HG03521 (cell line): ENCODE results near the gene VSIG10.
"Not testable (repeated sequence)": the region's sequence is repeated elsewhere in the genome, so short reads cannot be mapped to it uniquely, and the experiment has no call there.

Experiments used
- ATAC-seq: cut with Tn5 transposase; IDR thresholded peaks from one replicate; pipeline ENCODE4 v1.9.1; 2021; ENCODE audit warnings: mild to moderate bottlenecking, moderate library complexity; ENCODE audit not compliant: unreplicated experiment

The VSIG10 gene

DNA sequence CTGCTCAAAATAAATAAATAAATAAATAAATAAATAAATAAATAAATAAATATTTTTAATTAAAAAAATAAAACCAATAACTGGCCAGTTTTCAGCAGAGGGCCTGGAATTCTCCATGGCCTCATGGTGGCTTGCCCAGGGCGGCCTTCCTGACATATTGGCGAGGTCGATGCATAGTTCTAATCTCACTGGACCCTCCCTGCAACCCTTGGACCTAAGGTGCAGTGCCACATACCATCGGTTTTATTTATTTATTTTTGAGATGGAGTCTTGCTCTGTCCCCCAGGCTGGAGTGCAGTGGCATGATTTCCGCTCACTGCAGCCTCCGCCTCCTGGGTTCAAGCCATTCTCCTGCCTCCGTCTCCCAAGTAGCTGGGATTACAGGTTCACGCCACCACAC lies 3.9 kb upstream of the VSIG10 start:
- no peak for ATAC-seq

- no peak for ATAC-seq
Measured at GRCh38 chr12:118107011-118107410, 3.2 kb upstream of the VSIG10 start.

DNA sequence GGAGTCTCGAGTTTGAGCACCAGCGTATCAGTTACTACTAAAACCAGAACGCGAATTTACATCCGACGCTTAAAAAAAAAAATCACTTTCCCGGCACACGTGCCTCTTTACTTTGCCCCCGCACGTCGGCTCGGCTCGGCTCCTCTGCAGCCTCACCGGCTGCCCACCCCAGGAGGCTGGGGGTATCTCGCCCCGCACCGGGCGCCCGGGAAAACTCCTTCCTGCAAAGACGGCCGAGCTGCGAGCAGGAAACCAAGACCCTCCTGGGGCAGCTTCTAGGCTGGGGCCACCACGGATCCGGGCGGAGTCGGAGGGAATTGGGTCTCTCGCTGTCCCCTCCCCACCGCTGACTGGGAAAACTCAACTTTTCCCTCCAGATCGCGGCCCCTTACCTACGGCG lies 610 bp downstream of the VSIG10 start:
- ATAC-seq: no peak

GRCh38 chr12:118102609-118103008 lies 1.2 kb downstream of the VSIG10 start:
- ATAC-seq: no peak

- ATAC-seq: no peak
Measured at GRCh38 chr12:118102070-118102469, 1.7 kb downstream of the VSIG10 start.

DNA sequence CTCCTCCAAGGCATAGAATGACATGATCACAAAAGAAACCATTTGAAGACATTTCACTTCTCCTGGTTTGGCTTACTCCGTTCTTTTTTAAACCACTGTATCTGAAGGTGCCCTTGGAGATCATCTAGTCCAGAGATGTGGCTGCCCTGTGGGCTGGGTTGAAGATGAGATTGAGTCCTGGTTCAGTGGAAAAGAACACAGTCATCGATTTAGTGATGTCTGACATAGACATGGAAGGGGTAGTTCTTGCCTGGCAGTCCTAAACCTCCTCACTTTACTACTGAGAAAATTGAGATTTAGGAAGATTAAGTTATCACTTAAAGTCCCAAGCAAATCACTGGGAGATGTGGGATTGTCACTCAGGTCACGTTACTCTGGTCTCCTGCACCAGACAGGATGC lies 2.8 kb downstream of the VSIG10 start:
- no peak for ATAC-seq

- ATAC-seq: no peak
Measured at GRCh38 chr12:118098911-118099671, 4.7 kb downstream of the VSIG10 start.

- ATAC-seq: no peak
Measured at GRCh38 chr12:118098401-118098800, 5.4 kb downstream of the VSIG10 start.

DNA sequence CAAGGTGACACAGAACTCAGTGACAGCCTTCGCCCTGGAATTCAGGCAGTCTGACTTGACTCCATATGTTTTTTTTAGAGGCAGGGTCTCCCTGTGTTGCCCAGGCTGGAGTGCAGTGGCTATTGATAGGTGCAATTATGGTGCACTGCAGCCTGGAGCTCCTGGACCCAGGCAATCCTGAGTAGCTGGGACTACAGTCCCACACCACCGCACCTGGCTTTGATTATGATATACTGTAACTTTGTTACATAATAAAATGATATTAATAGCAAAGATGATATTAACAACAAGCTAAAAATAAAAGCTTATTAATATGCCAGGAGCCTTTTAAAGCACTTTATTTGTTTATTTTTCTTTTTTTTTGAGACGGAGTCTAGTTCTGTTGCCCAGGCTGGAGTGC lies 9.8 kb downstream of the VSIG10 start:
- no peak for ATAC-seq

DNA sequence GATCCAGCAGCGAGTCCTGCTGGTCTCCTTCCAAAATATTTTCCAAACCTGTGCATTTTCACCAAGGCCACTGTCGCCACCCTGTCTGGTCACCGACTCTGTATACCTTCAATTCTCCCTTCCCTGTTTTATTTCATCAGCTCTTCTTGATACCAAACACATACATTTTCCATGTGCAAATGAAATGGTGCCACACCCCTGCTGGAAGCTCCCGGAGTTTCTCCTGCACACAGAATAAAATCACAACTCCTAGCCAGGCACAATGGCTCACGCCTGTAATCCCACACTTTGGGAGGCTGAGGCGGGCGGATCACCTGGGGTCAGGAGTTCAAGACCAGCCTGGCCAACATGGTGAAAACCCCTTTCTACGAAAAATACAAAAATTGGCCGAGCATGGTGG lies 14.0 kb downstream of the VSIG10 start:
- ATAC-seq: no peak

DNA sequence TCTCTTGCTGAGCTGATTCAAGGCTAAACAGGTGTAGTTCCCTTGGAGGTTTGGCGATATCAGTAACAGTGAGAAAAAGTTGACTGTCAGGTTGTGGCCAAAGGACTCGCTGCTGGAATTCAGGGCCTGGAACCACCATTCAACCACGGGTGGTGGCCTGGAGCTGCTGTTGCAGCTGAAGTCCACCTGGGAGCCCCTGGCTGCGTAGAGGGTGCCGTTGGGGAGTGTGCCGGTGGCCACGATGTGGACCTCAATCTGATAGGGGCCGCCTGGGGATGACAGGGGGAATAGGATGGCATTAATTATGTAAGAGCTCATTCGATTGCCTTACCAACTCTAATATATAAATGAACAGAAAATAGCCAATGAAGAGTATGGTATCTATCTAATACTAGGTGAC lies 21.6 kb downstream of the VSIG10 start:
- no peak for ATAC-seq

DNA sequence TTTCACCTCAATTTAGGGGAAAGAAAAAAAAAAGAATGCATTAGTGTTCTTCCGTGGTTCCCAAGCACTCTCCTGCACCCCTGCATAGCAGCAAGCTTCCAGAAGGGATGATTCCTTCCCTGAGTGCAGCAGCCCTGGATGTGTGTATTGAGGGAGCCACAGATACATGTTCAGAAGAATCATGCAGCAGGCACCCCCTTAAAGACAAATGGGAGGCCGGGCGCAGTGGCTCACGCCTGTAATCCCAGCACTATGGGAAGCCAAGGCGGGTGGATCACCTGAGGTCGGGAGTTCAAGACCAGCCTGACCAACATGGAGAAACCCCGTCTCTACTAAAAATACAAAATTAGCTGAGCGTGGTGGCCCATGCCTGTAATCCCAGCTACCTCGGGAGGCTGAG lies 22.3 kb downstream of the VSIG10 start:
- ATAC-seq: not testable (repeated sequence)

DNA sequence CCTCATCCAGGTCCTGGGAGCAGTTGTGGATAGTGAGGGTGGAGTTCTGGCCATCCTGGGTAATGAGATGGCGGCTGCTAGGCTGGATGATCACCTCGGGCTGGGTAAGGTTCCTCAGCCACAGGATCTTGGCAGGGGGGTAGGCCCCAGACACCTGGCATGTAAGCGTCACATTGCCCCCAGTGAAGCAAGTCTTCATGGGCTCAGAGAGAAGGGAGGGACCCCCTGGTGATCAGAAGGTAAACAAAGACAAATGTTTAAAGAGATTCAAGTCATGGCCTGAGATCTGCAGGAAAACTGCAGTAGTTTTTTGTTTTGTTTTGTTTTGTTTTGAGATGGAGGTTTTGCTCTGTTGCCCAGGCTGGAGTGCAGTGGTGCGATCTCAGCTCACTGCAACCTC lies 30.0 kb downstream of the VSIG10 start:
- no peak for ATAC-seq

DNA sequence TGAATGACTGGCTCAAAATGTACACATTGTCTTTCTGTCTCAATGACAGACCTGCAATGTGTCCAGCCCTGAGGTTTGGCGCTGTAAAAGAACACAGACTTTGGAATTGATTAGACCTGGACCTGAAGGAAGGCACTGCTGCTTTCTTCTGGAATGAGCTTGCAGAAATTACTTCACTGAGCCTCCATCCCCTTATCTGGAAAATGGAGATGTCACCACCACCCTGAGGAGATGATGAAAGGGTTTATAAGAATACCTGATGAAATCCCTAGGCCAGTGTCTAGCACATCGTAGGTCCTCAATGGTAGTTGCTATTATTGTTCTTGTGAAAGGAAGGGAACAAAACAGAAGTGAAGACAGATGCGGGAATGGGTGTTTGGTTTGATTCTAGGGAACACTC lies 33.2 kb downstream of the VSIG10 start:
- ATAC-seq: no peak

DNA sequence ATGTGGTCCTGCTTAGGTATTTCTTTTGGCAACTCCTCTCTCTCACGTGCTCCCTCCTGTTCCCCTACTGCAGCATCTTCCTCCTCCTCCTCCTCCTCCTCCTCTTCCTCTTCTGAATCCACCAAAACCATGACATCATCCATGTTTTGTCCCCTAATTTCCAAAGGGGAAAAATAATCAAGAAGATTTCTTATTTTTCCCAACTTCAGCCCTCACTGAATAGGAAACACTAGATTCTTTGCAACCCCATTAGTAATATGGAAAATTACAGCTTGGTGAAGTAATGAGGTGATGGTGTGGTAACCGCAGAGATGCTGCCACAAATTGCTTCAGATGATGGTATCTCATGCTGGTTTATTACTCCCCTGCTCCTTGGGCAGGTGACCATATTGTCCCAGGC lies 35.4 kb downstream of the VSIG10 start:
- no peak for ATAC-seq

DNA sequence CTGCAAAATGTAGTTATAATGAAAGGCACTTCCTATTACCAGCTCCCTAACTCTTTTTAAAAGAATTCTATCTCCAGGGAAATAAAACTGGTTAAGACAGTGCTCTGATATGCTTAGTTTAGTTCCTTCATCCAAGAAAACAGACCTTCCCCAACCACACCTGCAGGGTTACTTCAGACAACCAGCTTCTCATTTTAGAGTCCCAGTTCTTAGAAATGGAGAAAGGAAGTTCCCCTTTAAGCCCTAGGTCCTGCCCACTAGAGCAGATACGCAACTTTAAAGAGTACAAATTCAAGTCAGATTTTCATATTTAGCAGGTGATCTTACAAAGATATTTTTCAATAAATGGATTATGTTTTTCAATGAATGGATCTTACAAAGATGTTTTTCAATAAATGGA lies 38.4 kb downstream of the VSIG10 start:
- ATAC-seq: no peak

DNA sequence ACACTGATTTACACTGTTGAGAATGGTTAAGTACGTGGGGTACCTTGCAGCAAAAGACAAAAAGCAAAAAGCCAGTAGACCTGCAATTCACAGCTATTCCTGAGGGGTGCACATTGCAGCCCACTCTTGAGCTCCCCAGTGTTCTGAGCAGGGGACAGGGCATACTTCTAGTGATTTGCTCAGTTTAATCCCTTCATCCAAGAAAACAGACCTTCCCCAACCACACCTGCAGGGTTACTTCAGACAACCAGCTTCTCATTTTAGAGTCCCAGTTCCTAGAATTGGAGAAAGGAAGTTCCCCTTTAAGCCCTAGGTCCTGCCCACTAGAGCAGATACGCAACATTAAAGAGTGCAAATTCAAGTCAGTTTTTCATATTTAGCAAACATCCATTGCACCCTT lies 39.2 kb downstream of the VSIG10 start:
- ATAC-seq: no peak

GRCh38 chr12:118063576-118064391 lies 40.0 kb downstream of the VSIG10 start:
- no peak for ATAC-seq

- no peak for ATAC-seq
Measured at GRCh38 chr12:118061873-118062843, 41.7 kb downstream of the VSIG10 start.

- ATAC-seq: peak; percentile 37
Measured at GRCh38 chr12:118061011-118061872, 42.6 kb downstream of the VSIG10 start, which contains the start of gene WSB2. TSS of gene WSB2 (minus strand) at chr12:118061179. CDS start at chr12:118061048, 131 bp downstream.
